HL-60 (cell line): Measurements from ENCODE around the gene RPH3AL.

Experiments
- CTCF ChIP-seq: IDR thresholded peaks from one replicate; pipeline ENCODE4 v1.5.1; 2011; ENCODE audit warnings: low read length, control low read depth, inconsistent platforms; ENCODE audit not compliant: insufficient read depth
- REST ChIP-seq: IDR thresholded peaks from 2 replicates; pipeline ENCODE4 v1.6.1; 2012; ENCODE audit warnings: low read depth; ENCODE audit not compliant: insufficient replicate concordance

- TF ChIP-seq REST (no peak), CTCF (no peak)
These were observed 1.2 kb downstream of the RPH3AL start for GRCh38 chr17:351449-351738.
